Natural killer cell treated with Interleukin-12 subunit alpha and Interleukin-12 subunit beta and Interleukin-15 and Interleukin-18, amount 100 ng/mL, for 72 hours (primary cell): ENCODE results near the gene HPF1. TPM values are rescaled to one million over a fixed set of nuclear protein-coding genes. Genes with fewer than 3 reads are reported as not detected.
"Not testable (repeated sequence)": the region's sequence is repeated elsewhere in the genome, so short reads cannot be mapped to it uniquely, and the experiment has no call there.

Experiments used
- ATAC-seq, 2 donors: fragments of 150-1000 bp; cut with Tn5 transposase in 1 of 2; sonication (Bioruptor Pico), chemical (Tn5 transposase) in 1 of 2; 2 replicates each; pipeline ENCODE4 v1.10.0; 2021
- DNase-seq: peaks from one replicate; pipeline ENCODE4 v3.0.0; 2022; ENCODE audit warnings: low spot score
- H3K27ac Mint-ChIP-seq, 2 donors: 1 replicate in 1 of 2; 2 replicates in 1 of 2; pipeline ENCODE4 v1.8.0; 2022; ENCODE audit warnings: mixed read lengths in 2 of 2, mild to moderate bottlenecking in 1 of 2, moderate library complexity in 1 of 2
- H3K27me3 Mint-ChIP-seq, 2 donors: 1 replicate in 1 of 2; 2 replicates in 1 of 2; pipeline ENCODE4 v1.8.0; 2022; ENCODE audit warnings: mixed read lengths in 2 of 2
- H3K36me3 Mint-ChIP-seq: one replicate; pipeline ENCODE4 v1.8.0; 2022; ENCODE audit warnings: mixed read lengths
- H3K4me1 Mint-ChIP-seq, 2 donors: 1 replicate in 1 of 2; 2 replicates in 1 of 2; pipeline ENCODE4 v1.8.0; 2022; ENCODE audit warnings: low read depth in 2 of 2, mixed read lengths in 2 of 2, mild to moderate bottlenecking in 1 of 2
- H3K4me3 Mint-ChIP-seq: one replicate; pipeline ENCODE4 v1.8.0; 2022; ENCODE audit warnings: mixed read lengths
- H3K9me3 Mint-ChIP-seq: 2 replicates; pipeline ENCODE4 v1.8.0; 2022; ENCODE audit warnings: mixed read lengths
- total RNA-seq, 2 donors: library from RNA; stranded (reverse); gene quantifications; one replicate each; pipeline ENCODE4 v1.2.3, GENCODE V29; 2022

HPF1 gene
- 10 to 100 TPM; 22.3 to 25.9 TPM for total RNA-seq

GRCh38 chr4:169757575-169758184 lies at the start of gene HPF1:
Gene HPF1 (minus strand): TSS chr4:169757944. CDS start chr4:169757877, 67 bp downstream.
- Mint-ChIP-seq H3K4me1 (peaks cover 40 to 42% of the 10 kb centered on the region in 2 donors), H3K36me3 (no peaks in the 10 kb centered on the region), H3K4me3 (peak within 1 kb of the TSS; percentile 94), H3K27ac (peak within 1 kb of the TSS; percentile 77 to 94), H3K27me3 (no peaks in the 10 kb centered on the region), H3K9me3 (no peaks in the 10 kb centered on the region)
- DNase-seq, result peak; percentile 96
- ATAC-seq, result peak; percentile 91 to 95

DNA sequence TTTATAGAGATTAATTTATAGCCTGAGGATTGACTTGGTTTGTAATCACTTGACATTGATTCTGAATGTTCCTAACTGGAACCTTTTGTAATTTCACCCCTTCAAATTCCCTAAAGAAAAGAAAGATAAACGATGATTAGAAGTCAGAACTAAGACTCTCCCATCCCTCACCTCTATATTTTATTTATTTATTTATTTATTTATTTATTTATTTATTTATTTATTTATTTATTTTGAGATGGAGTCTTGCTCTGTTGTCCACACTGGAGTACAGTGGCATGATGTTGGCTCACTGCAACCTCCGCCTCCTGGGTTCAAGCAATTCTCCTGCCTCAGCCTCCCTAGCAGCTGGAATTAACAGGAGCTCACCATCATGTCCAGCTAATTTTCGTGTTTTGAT lies 49.0 kb upstream of the HPF1 start:
- not testable (repeated sequence) for DNase-seq, ATAC-seq, H3K9me3 Mint-ChIP-seq, H3K27ac Mint-ChIP-seq, H3K4me3 Mint-ChIP-seq, H3K4me1 Mint-ChIP-seq, H3K36me3 Mint-ChIP-seq
- H3K27me3 Mint-ChIP-seq, result peaks cover 13% of the 10 kb centered on the region in 2 donors

DNA sequence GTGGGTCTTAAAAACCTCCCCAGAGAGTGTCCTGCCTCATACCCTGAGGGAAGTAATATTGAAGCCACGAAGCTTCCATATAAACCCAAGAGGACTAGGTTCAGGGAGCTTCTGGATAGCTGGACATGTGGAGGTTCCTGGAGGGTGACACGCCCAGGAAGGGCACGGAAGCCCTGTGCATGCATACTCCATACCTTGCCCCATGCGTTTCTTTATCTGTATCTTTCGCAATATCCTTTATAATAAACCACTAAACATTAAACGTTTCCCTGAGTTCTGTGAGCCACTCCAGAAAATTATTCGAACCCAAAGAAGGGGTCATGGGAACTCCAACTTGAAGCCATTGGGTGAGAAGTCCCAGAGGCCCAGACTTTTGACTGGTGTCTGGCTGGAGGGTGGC lies 45.7 kb upstream of the HPF1 start:
- Mint-ChIP-seq H3K27me3 (peaks cover 12 to 16% of the 10 kb centered on the region in 2 donors), H3K9me3 (no peaks in the 10 kb centered on the region), H3K4me1 (no peaks in the 10 kb centered on the region)

GRCh38 chr4:169802873-169803272 lies 45.1 kb upstream of the HPF1 start:
- ATAC-seq (no peak), DNase-seq (no peak)
- H3K36me3 Mint-ChIP-seq, result no peaks in the 10 kb centered on the region

More for the DNA sequence above, 45.7 kb upstream of the HPF1 start:
- no peak for DNase-seq
- no peak overlapping the region for H3K27ac Mint-ChIP-seq
- peak in 1 of 2 donors; percentile 28 for ATAC-seq
- H3K4me3 Mint-ChIP-seq, result no peak overlapping the region
- no peaks in the 10 kb centered on the region for H3K36me3 Mint-ChIP-seq

DNA sequence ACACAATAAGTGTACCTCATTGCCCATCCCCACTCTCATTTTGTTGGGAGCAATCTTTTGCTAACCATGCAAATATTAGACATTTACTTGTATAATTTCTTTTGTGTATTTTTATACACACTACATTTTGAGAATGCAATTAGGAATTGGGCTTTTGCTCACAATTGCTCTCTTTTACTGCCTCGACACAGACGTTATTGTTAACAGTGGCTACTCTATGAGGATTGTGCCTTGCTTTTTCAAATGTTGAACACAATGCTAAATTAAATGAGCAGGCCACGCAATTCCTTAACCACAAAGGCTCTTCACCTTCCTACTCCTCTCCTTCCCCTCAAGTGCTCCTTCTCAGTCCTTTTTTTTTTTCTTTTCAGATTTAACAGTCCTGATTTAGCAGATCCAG lies 42.8 kb upstream of the HPF1 start:
- Mint-ChIP-seq H3K36me3 (no peaks in the 10 kb centered on the region), H3K27ac (no peak overlapping the region), H3K4me3 (no peak overlapping the region), H3K4me1 (no peaks in the 10 kb centered on the region), H3K9me3 (no peaks in the 10 kb centered on the region), H3K27me3 (peaks cover 23 to 25% of the 10 kb centered on the region in 2 donors)
- DNase-seq (no peak), ATAC-seq (no peak)

More at GRCh38 chr4:169802873-169803272, 45.1 kb upstream of the HPF1 start:
- Mint-ChIP-seq H3K9me3 (no peaks in the 10 kb centered on the region), H3K27ac (no peak overlapping the region), H3K27me3 (peaks cover 14 to 16% of the 10 kb centered on the region in 2 donors), H3K4me1 (no peaks in the 10 kb centered on the region), H3K4me3 (no peak overlapping the region)

GRCh38 chr4:169799260-169799659 lies 41.5 kb upstream of the HPF1 start:
- no peak for DNase-seq
- Mint-ChIP-seq H3K4me1 (no peaks in the 10 kb centered on the region), H3K36me3 (no peaks in the 10 kb centered on the region), H3K4me3 (no peak overlapping the region), H3K27ac (no peak overlapping the region), H3K9me3 (no peaks in the 10 kb centered on the region), H3K27me3 (peaks cover 24 to 36% of the 10 kb centered on the region in 2 donors)
- no peak for ATAC-seq

DNA sequence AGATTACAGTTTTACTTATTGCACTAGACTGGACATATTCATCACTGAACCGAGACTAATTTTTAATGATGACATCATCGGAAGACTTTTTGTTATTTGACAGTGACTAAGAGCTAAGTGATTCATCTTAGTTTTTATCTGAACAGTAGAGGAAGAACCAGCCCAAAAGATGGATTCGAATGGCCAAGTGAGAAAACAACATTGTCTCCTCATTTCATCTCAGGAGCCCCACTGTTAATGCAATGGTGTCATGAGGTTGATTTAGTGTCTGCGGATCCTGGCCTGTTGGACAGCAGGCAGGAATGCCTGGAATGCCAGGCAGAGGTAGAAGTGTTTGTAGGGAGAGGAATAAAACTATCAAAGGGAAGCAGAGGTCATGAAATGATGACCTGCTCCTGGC lies 37.8 kb upstream of the HPF1 start:
- Mint-ChIP-seq H3K9me3 (no peaks in the 10 kb centered on the region), H3K4me1 (peaks cover 6 to 9% of the 10 kb centered on the region in 2 donors), H3K27me3 (peaks cover 27 to 44% of the 10 kb centered on the region in 2 donors), H3K4me3 (no peak overlapping the region), H3K27ac (no peak overlapping the region), H3K36me3 (peaks cover 4% of the 10 kb centered on the region)
- ATAC-seq (no peak), DNase-seq (no peak)

- no peak overlapping the region for H3K27ac Mint-ChIP-seq
- no peak for DNase-seq
- H3K36me3 Mint-ChIP-seq, result peaks cover 4% of the 10 kb centered on the region
- peak overlapping the region; percentile 51 for H3K4me3 Mint-ChIP-seq
- H3K9me3 Mint-ChIP-seq, result no peaks in the 10 kb centered on the region
- peaks cover 51 to 66% of the 10 kb centered on the region in 2 donors for H3K27me3 Mint-ChIP-seq
- peak in 1 of 2 donors; percentile 25 for ATAC-seq
- H3K4me1 Mint-ChIP-seq, result peaks cover 6 to 9% of the 10 kb centered on the region in 2 donors
Measured at GRCh38 chr4:169791527-169792156, 33.9 kb upstream of the HPF1 start.

DNA sequence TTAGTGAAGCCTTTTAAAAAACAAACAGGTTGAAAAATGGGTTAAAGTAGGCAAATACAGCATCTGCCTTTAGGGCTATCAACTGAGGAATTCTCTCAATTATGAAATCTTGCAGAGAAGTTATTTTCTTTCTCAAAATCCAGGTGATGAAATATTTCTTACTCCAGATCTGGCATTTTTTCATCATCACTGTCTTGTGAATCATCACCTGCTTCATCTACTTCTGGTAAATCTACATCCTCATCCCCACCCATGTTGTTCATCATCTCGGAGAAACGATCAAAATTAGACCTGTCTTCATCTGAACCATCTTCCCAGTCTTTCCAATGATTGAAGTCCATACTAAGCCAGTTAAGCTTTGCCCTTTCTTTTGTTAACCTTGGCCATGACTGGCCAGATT lies 33.3 kb upstream of the HPF1 start:
- H3K4me1 Mint-ChIP-seq, result peaks cover 6 to 9% of the 10 kb centered on the region in 2 donors
- peak overlapping the region; percentile 51 for H3K4me3 Mint-ChIP-seq
- DNase-seq (no peak), ATAC-seq (no peak)
- H3K36me3 Mint-ChIP-seq, result peaks cover 4% of the 10 kb centered on the region
- H3K27ac Mint-ChIP-seq, result no peak overlapping the region
- H3K27me3 Mint-ChIP-seq, result peaks cover 52 to 66% of the 10 kb centered on the region in 2 donors
- no peaks in the 10 kb centered on the region for H3K9me3 Mint-ChIP-seq

GRCh38 chr4:169774466-169775445 lies 17.0 kb upstream of the HPF1 start:
- Mint-ChIP-seq H3K4me3 (peak overlapping the region; percentile 51), H3K4me1 (peaks cover 6 to 18% of the 10 kb centered on the region in 2 donors), H3K36me3 (no peaks in the 10 kb centered on the region), H3K9me3 (no peaks in the 10 kb centered on the region), H3K27ac (no peak overlapping the region), H3K27me3 (peaks cover 17 to 21% of the 10 kb centered on the region in 2 donors)
- DNase-seq (no peak), ATAC-seq (peak; percentile 70 to 74)

DNA sequence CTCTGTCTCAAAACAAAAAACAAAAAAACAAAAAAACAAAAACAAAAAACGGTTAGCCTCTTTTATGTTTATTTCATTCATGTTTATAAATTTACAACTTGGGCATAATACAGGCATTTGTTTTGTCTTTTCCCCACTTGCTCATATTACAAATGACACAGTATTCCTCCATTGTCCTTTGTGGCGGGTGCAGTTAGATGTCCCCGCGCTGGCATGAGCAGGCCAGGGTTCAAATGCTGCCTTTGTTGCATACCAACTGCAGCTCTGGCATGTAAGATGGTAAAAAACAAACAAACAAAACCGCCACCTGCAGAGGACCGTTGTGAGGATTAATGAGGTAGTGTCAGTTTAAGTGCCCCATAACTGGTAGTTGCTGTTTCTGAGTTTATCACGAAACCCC lies 16.1 kb upstream of the HPF1 start:
- H3K9me3 Mint-ChIP-seq, result no peaks in the 10 kb centered on the region
- peaks cover 20 to 21% of the 10 kb centered on the region in 2 donors for H3K27me3 Mint-ChIP-seq
- no peak overlapping the region for H3K4me3 Mint-ChIP-seq
- no peak overlapping the region for H3K27ac Mint-ChIP-seq
- ATAC-seq (no peak), DNase-seq (no peak)
- H3K36me3 Mint-ChIP-seq, result no peaks in the 10 kb centered on the region
- H3K4me1 Mint-ChIP-seq, result peaks cover 6 to 18% of the 10 kb centered on the region in 2 donors

GRCh38 chr4:169771556-169772080 lies 13.9 kb upstream of the HPF1 start:
- not testable (repeated sequence) for ATAC-seq, DNase-seq, H3K27ac Mint-ChIP-seq, H3K36me3 Mint-ChIP-seq, H3K4me3 Mint-ChIP-seq, H3K9me3 Mint-ChIP-seq
- Mint-ChIP-seq H3K4me1 (peaks cover 6 to 18% of the 10 kb centered on the region in 2 donors), H3K27me3 (peaks cover 12 to 22% of the 10 kb centered on the region in 2 donors)

- no peak for ATAC-seq
- peak overlapping the region in 1 of 2 donors; percentile 45 for H3K27ac Mint-ChIP-seq
- no peak overlapping the region for H3K4me3 Mint-ChIP-seq
- no peaks in the 10 kb centered on the region for H3K36me3 Mint-ChIP-seq
- peaks cover 6 to 12% of the 10 kb centered on the region in 2 donors for H3K4me1 Mint-ChIP-seq
- no peaks in the 10 kb centered on the region for H3K9me3 Mint-ChIP-seq
- no peak for DNase-seq
- H3K27me3 Mint-ChIP-seq, result peaks cover 3 to 13% of the 10 kb centered on the region in 2 donors
Measured at GRCh38 chr4:169770416-169770815, 12.7 kb upstream of the HPF1 start.
